Liver (tissue), 9 donors: ENCODE data around the gene ATF7. TPM values are rescaled to one million over a fixed set of nuclear protein-coding genes. Genes with fewer than 3 reads are reported as not detected.

ENCODE experiments used
- DNase-seq: peaks from one replicate; pipeline ENCODE4 v3.0.0-alpha.2; 2017; ENCODE audit warnings: low spot score
- H3K27ac ChIP-seq, 2 donors: one replicate each; pipeline ENCODE4 v1.7.0; 2013; ENCODE audit warnings: inconsistent platforms in 2 of 2, low read length in 2 of 2, control low read depth in 1 of 2, low read depth in 1 of 2, mild to moderate bottlenecking in 1 of 2
- H3K27me3 ChIP-seq, 4 donors: one replicate each; pipeline versions ENCODE4 v1.6.1 to v1.7.0; 2013; ENCODE audit warnings: low read length in 3 of 4, inconsistent platforms in 1 of 4, mild to moderate bottlenecking in 1 of 4, moderate library complexity in 1 of 4; ENCODE audit not compliant: control insufficient read depth in 4 of 4, insufficient read depth in 4 of 4
- H3K36me3 ChIP-seq, 4 donors: one replicate each; pipeline versions ENCODE4 v1.6.1 to v1.7.0; 2013; ENCODE audit warnings: low read length in 3 of 4, mild to moderate bottlenecking in 3 of 4, low read depth in 1 of 4, moderate library complexity in 1 of 4; ENCODE audit not compliant: control insufficient read depth in 4 of 4, insufficient read depth in 3 of 4
- H3K4me1 ChIP-seq, 4 donors: one replicate each; pipeline versions ENCODE4 v1.6.1 to v1.7.0; 2013; ENCODE audit warnings: low read length in 3 of 4, mild to moderate bottlenecking in 3 of 4, moderate library complexity in 1 of 4; ENCODE audit not compliant: control insufficient read depth in 4 of 4, insufficient read depth in 4 of 4
- H3K4me3 ChIP-seq, 3 donors: one replicate each; pipeline versions ENCODE4 v1.6.1 to v1.7.0; 2013; ENCODE audit warnings: low read length in 3 of 3, control low read depth in 1 of 3, low read depth in 1 of 3, mild to moderate bottlenecking in 1 of 3
- H3K9ac ChIP-seq, 2 donors: one replicate each; pipeline ENCODE4 v1.7.0; 2013; ENCODE audit warnings: low read length in 2 of 2, mild to moderate bottlenecking in 2 of 2, moderate library complexity in 2 of 2, control low read depth in 1 of 2, low read depth in 1 of 2
- H3K9me3 ChIP-seq, 4 donors: one replicate each; pipeline versions ENCODE4 v1.6.1 to v1.7.0; 2013; ENCODE audit warnings: low read length in 3 of 4; ENCODE audit not compliant: control insufficient read depth in 4 of 4
- FOXA1 ChIP-seq: IDR thresholded peaks from 2 replicates; pipeline ENCODE4 v1.6.1; 2016; ENCODE audit warnings: antibody characterized with exemption
- FOXA2 ChIP-seq: IDR thresholded peaks from 2 replicates; pipeline ENCODE4 v1.6.1; 2016; ENCODE audit warnings: antibody characterized with exemption
- GABPA ChIP-seq, 2 donors: IDR thresholded peaks in 1 of 2; conservative IDR thresholded peaks in 1 of 2; 2 replicates each; pipeline ENCODE4 v1.6.1; 2016; ENCODE audit warnings: antibody characterized with exemption in 2 of 2, mild to moderate bottlenecking in 1 of 2, moderate library complexity in 1 of 2
- HNF4A ChIP-seq, 2 donors: conservative IDR thresholded peaks; 2 replicates each; pipeline ENCODE4 v1.6.1; 2016; ENCODE audit warnings: antibody characterized with exemption in 2 of 2, mild to moderate bottlenecking in 2 of 2
- HNF4G ChIP-seq: IDR thresholded peaks from 2 replicates; pipeline ENCODE4 v1.6.1; 2016; ENCODE audit warnings: antibody characterized with exemption
- JUND ChIP-seq, 2 donors: IDR thresholded peaks; 2 replicates each; pipeline ENCODE4 v1.6.1; 2016; ENCODE audit warnings: antibody characterized with exemption in 2 of 2
- NR2F2 ChIP-seq: IDR thresholded peaks from 2 replicates; pipeline ENCODE4 v1.6.1; 2016; ENCODE audit warnings: antibody characterized with exemption
- RAD21 ChIP-seq, 2 donors: IDR thresholded peaks; 2 replicates each; pipeline ENCODE4 v1.6.1; 2016; ENCODE audit warnings: antibody characterized with exemption in 2 of 2, mild to moderate bottlenecking in 2 of 2
- RXRA ChIP-seq, 2 donors: IDR thresholded peaks; 2 replicates each; pipeline ENCODE4 v1.6.1; 2017 to 2018; ENCODE audit warnings: antibody characterized with exemption in 2 of 2, mild to moderate bottlenecking in 1 of 2
- SP1 ChIP-seq: IDR thresholded peaks from 2 replicates; pipeline ENCODE4 v1.6.1; 2018; ENCODE audit warnings: antibody characterized with exemption, mild to moderate bottlenecking
- TAF1 ChIP-seq: conservative IDR thresholded peaks from 2 replicates; pipeline ENCODE4 v1.6.1; 2016; ENCODE audit warnings: antibody characterized with exemption, mild to moderate bottlenecking
- YY1 ChIP-seq: IDR thresholded peaks from 2 replicates; pipeline ENCODE4 v1.6.1; 2016; ENCODE audit warnings: antibody characterized with exemption, mild to moderate bottlenecking
- WGBS: extraction: QIAGEN DNeasy Blood & Tissue Kit; methylation state at CpG from one replicate; pipeline ENCODE4 v1.1.7; 2013; 5-methylcytosine and 5-hydroxymethylcytosine counted together
- polyA plus RNA-seq, 2 donors: library from polyadenylated mRNA; stranded (reverse) in 1 of 2; unstranded in 1 of 2; fragments of 200-250 nt in 1 of 2; fragments of >200 nt in 1 of 2; fragmentation: Nextera tagmentation in 1 of 2; extraction: Ambion mirVana in 1 of 2; gene quantifications; one replicate each; pipeline versions ENCODE4 v1.2.1 to v1.2.3, GENCODE V29; 2013 to 2015
- total RNA-seq, 2 donors: library from RNA; depleted of rRNA; stranded (reverse); fragments of >200 nt; gene quantifications; one replicate each; pipeline ENCODE4 v1.2.3, GENCODE V29; 2014
- TF ChIP-seq, protein P1 (sequence below): IDR thresholded peaks from 2 replicates; pipeline ENCODE4 v1.6.1; 2016; ENCODE audit warnings: antibody characterized with exemption, mild to moderate bottlenecking
- TF ChIP-seq, protein P2 (sequence below): fragments of 150-350 bp; IDR thresholded peaks from 2 replicates; pipeline ENCODE4 v1.5.1; 2017; ENCODE audit warnings: improper control_type of control experiment, low read depth, low read length; ENCODE audit not compliant: missing input control
- TF ChIP-seq, protein P3 (sequence below): IDR thresholded peaks from 2 replicates; pipeline ENCODE4 v1.6.1; 2016; ENCODE audit warnings: antibody characterized with exemption
- TF ChIP-seq, protein P4 (sequence below): IDR thresholded peaks from 2 replicates; pipeline ENCODE4 v1.6.1; 2016; ENCODE audit warnings: antibody characterized with exemption
- TF ChIP-seq, protein P5 (sequence below): IDR thresholded peaks from 2 replicates; pipeline ENCODE4 v1.6.1; 2016; ENCODE audit warnings: antibody characterized with exemption
- donor health status: healthy.
- donor health status: healthy.
- donor health status: healthy.
- donor health status: healthy.
- donor health status: healthy.

ATF7 gene
- total and polyA plus RNA-seq, 4 donors, result 5.3 to 14.5 (median 9.9) TPM

DNA sequence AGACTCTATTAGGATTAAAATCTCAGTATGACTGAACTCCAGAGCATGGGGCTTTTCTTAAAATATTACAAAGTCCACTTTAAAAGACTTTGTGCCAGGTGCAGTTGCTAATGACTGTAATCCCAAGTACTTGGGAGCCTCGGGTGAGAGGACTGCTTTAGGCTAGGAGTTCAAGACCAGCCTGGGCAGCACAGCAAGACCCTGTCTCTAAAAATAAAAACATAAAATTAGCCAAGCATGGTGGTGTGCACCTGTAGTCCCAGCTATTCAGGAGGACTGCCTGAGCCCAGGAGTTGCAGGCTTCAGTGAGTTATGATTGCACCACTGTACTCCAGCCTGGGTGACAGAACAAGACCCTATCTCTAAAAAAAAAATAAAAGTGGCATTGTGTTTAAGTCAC lies 33.2 kb downstream of the ATF7 start:
- no peak overlapping the region for H3K4me3 ChIP-seq
- DNase-seq, result no peak
- H3K27ac ChIP-seq, result no peak overlapping the region
- no peaks in the 10 kb centered on the region for H3K27me3 ChIP-seq
- peaks cover 0 to 1% (median 0%) of the 10 kb centered on the region in 4 donors for H3K36me3 ChIP-seq
- H3K9ac ChIP-seq, result no peak overlapping the region
- H3K4me1 ChIP-seq, result peaks cover 0 to 16% (median 12%) of the 10 kb centered on the region in 4 donors
- no peaks in the 10 kb centered on the region for H3K9me3 ChIP-seq
- WGBS, result 55% methylated on average over 1 of the region's 1 CpG
- TF ChIP-seq, protein P1, sequence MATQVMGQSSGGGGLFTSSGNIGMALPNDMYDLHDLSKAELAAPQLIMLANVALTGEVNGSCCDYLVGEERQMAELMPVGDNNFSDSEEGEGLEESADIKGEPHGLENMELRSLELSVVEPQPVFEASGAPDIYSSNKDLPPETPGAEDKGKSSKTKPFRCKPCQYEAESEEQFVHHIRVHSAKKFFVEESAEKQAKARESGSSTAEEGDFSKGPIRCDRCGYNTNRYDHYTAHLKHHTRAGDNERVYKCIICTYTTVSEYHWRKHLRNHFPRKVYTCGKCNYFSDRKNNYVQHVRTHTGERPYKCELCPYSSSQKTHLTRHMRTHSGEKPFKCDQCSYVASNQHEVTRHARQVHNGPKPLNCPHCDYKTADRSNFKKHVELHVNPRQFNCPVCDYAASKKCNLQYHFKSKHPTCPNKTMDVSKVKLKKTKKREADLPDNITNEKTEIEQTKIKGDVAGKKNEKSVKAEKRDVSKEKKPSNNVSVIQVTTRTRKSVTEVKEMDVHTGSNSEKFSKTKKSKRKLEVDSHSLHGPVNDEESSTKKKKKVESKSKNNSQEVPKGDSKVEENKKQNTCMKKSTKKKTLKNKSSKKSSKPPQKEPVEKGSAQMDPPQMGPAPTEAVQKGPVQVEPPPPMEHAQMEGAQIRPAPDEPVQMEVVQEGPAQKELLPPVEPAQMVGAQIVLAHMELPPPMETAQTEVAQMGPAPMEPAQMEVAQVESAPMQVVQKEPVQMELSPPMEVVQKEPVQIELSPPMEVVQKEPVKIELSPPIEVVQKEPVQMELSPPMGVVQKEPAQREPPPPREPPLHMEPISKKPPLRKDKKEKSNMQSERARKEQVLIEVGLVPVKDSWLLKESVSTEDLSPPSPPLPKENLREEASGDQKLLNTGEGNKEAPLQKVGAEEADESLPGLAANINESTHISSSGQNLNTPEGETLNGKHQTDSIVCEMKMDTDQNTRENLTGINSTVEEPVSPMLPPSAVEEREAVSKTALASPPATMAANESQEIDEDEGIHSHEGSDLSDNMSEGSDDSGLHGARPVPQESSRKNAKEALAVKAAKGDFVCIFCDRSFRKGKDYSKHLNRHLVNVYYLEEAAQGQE, result no peak
- no peak for TF ChIP-seq RAD21 (IDR thresholded peaks at IDR 0.05)
- TF ChIP-seq HNF4A (conservative IDR thresholded peaks at IDR 0.05), result no peak
- TF ChIP-seq RXRA (IDR thresholded peaks at IDR 0.05), result no peak
- TF ChIP-seq FOXA1, result no peak
- TF ChIP-seq, protein P2, sequence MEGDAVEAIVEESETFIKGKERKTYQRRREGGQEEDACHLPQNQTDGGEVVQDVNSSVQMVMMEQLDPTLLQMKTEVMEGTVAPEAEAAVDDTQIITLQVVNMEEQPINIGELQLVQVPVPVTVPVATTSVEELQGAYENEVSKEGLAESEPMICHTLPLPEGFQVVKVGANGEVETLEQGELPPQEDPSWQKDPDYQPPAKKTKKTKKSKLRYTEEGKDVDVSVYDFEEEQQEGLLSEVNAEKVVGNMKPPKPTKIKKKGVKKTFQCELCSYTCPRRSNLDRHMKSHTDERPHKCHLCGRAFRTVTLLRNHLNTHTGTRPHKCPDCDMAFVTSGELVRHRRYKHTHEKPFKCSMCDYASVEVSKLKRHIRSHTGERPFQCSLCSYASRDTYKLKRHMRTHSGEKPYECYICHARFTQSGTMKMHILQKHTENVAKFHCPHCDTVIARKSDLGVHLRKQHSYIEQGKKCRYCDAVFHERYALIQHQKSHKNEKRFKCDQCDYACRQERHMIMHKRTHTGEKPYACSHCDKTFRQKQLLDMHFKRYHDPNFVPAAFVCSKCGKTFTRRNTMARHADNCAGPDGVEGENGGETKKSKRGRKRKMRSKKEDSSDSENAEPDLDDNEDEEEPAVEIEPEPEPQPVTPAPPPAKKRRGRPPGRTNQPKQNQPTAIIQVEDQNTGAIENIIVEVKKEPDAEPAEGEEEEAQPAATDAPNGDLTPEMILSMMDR, result no peak
- TF ChIP-seq, protein P3, sequence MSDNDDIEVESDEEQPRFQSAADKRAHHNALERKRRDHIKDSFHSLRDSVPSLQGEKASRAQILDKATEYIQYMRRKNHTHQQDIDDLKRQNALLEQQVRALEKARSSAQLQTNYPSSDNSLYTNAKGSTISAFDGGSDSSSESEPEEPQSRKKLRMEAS, result no peak
- TF ChIP-seq YY1, result no peak
- TF ChIP-seq, protein P4, sequence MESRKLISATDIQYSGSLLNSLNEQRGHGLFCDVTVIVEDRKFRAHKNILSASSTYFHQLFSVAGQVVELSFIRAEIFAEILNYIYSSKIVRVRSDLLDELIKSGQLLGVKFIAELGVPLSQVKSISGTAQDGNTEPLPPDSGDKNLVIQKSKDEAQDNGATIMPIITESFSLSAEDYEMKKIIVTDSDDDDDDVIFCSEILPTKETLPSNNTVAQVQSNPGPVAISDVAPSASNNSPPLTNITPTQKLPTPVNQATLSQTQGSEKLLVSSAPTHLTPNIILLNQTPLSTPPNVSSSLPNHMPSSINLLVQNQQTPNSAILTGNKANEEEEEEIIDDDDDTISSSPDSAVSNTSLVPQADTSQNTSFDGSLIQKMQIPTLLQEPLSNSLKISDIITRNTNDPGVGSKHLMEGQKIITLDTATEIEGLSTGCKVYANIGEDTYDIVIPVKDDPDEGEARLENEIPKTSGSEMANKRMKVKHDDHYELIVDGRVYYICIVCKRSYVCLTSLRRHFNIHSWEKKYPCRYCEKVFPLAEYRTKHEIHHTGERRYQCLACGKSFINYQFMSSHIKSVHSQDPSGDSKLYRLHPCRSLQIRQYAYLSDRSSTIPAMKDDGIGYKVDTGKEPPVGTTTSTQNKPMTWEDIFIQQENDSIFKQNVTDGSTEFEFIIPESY, result no peak
- no peak for TF ChIP-seq JUND (IDR thresholded peaks at IDR 0.05)
- no peak for TF ChIP-seq HNF4G
- TF ChIP-seq GABPA (IDR thresholded peaks at IDR 0.05 in 1 of 2, conservative IDR thresholded peaks at IDR 0.05 in 1 of 2), result no peak

DNA sequence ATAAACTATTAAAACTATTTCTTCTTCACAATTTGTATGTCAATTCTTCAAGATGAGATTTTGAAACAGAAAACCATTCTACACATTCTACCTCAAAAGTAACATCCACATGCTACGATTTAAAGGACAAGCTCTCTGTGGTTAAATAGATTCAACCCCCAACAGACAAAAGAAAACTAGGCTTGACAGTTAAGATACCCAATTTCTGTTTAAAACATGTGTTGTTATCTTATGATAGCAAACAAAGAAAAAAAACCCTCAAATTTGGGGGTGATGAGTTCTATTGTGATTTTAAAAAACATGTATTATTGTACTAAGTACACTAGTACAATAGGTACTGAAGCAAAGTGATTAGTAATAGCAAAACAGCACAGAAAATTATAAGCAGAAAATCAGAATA lies 33.8 kb downstream of the ATF7 start:
- WGBS, result 95% methylated on average over 1 of the region's 1 CpG
- Histone ChIP-seq H3K36me3 (no peaks in the 10 kb centered on the region), H3K27ac (no peak overlapping the region), H3K4me1 (peaks cover 0 to 16% (median 12%) of the 10 kb centered on the region in 4 donors), H3K27me3 (no peaks in the 10 kb centered on the region), H3K4me3 (no peak overlapping the region), H3K9me3 (no peaks in the 10 kb centered on the region), H3K9ac (no peak overlapping the region)
- DNase-seq, result no peak
- no peak for TF ChIP-seq FOXA2
- no peak for TF ChIP-seq NR2F2
- no peak for TF ChIP-seq TAF1
- TF ChIP-seq, protein P1, result no peak
- TF ChIP-seq, protein P5, sequence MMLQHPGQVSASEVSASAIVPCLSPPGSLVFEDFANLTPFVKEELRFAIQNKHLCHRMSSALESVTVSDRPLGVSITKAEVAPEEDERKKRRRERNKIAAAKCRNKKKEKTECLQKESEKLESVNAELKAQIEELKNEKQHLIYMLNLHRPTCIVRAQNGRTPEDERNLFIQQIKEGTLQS, result no peak
- no peak for TF ChIP-seq JUND (IDR thresholded peaks at IDR 0.05)
- TF ChIP-seq, protein P3, result no peak
- no peak for TF ChIP-seq GABPA (IDR thresholded peaks at IDR 0.05 in 1 of 2, conservative IDR thresholded peaks at IDR 0.05 in 1 of 2)
- TF ChIP-seq YY1, result no peak
- no peak for TF ChIP-seq HNF4G
- TF ChIP-seq, protein P4, result no peak
- TF ChIP-seq RAD21 (IDR thresholded peaks at IDR 0.05), result no peak
- no peak for TF ChIP-seq HNF4A (conservative IDR thresholded peaks at IDR 0.05)
- no peak for TF ChIP-seq SP1
